Activated gamma-delta T cell treated with anti-CD3 and anti-CD28 coated beads, Interleukin-2, amount 50 U/mL, for 16 hours (primary cell): ENCODE measurements around the gene GAP43.

Experiments
- DNase-seq: peaks from one replicate; pipeline ENCODE4 v3.0.0-alpha.2; 2020; ENCODE audit warnings: low read depth

GAP43 gene

DNA sequence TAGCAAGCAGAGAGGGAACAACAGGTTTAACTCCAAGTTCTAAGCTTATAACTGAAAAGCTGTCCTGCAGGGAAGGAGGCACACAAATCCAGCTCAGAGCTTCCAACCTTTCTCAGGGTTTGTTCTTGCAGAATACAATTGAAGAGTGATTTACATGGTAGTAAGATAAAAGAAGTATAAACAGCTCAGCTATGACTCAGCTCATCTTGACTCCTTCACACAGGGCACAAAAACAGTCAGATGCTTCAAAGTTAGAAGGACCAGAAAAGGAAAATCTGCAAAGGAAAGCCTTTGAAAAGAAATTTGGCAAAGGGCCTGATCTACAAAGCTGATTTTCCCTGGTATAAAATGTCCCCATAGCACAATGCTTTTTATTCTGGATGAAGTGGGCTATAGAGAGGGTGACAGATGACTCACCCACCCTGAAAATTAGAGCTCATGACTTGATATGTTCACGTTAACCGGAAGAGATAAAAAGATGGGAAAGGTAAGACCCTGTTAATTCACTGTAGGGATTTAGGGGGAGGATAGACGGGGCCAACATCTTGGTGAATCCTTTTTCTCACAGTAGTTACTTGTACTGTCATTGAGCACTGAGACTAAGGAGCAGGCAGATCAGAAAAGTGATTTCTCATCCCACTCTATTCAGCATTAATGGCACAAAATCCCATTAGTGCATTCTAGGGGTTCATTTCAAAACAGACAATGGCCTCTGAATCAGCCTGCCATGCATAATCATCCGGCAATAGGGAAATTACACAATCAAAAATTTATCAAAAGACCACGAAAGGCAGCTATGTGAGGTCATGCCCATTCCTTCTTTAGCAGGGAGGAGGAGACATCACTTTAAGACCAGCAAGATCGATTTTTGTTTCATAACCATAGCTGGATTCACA is 143.5 kb downstream of the GAP43 start:
- no peak for DNase-seq

DNA sequence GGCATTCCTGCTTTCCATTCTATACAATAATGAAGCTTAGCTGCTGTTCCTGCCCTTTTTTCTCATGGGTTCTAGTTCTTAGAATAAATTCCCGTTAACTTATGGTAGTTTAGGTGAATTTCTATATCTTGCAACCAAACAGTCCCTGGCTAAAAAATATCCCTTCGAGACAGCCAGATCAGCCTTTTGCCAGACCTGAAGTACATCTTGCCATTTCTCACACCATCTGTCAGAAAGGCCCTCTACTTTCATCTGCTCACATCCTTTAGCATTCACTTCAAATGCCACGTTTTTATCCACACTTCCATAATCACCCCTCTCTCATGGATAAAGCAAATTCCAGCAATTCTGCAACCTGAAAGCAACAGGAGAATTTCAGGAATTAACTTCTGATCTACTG is 145.4 kb downstream of the GAP43 start:
- DNase-seq: no peak
